HepG2 (cell line): ENCODE data around the gene USP9Y. TPM values are rescaled to one million over a fixed set of nuclear protein-coding genes. Genes with fewer than 3 reads are reported as not detected.

Source experiments
- ATAC-seq: fragments of 200-7000 bp; cut with Tn5 transposase; 3 replicates; pipeline ENCODE4 v1.9.1; 2020; ENCODE audit warnings: mild to moderate bottlenecking, moderate library complexity
- BruUV-seq: library from RNA; stranded (reverse); fragments of 400-500 nt; replicated peaks from 2 replicates; lab custom pipeline; 2021; lab: Mats Ljungman, UMichigan
- CTCF ChIA-PET: fragments of 300-600 bp; formaldehyde crosslinking; extraction: SDS; loops from one replicate; lab custom pipeline; 2021; ENCODE audit warnings: low total read pairs, inconsistent platforms, low intra/inter-chr PET ratio; lab: Yijun Ruan, JAX
- POLR2A ChIA-PET: fragments of 350-600 bp; sonication (Branson Sonifier 250); formaldehyde crosslinking; loops from one replicate; lab custom pipeline; 2020; ENCODE audit warnings: antibody characterized with exemption, inconsistent platforms; lab: Yijun Ruan, JAX
- DNase-seq: peaks from one replicate; pipeline ENCODE4 v3.0.0-alpha.2; 2015; ENCODE audit warnings: low spot score
- FAIRE-seq: peaks from 3 replicates; lab custom pipeline; 2011; peaks lifted over from hg19 to GRCh38; lab: Jason Lieb, UNC
- H2AFZ ChIP-seq: one replicate; pipeline ENCODE4 v1.6.1; 2011; ENCODE audit warnings: low read length, inconsistent platforms
- H3K27ac ChIP-seq: fragments of 300-600 bp; 3 replicates; pipeline ENCODE4 v1.8.0; 2011; ENCODE audit warnings: mixed run types, mild to moderate bottlenecking, mixed read lengths, low read length, inconsistent platforms; ENCODE audit not compliant: insufficient read depth; ENCODE audit errors: extremely low read length
- H3K27me3 ChIP-seq, 2 experiments: fragments of 200-600 bp in 1 of 2; 2 replicates in 1 of 2; 3 replicates in 1 of 2; pipeline versions ENCODE4 v1.6.0 to v1.8.0; 2011; ENCODE audit warnings: low read length in 2 of 2, mild to moderate bottlenecking in 2 of 2, moderate library complexity in 2 of 2, inconsistent platforms in 1 of 2; ENCODE audit not compliant: insufficient read depth in 2 of 2, control insufficient read depth in 1 of 2
- H3K36me3 ChIP-seq, 2 experiments: fragments of 200-600 bp in 1 of 2; replicated peaks in 1 of 2; 2 replicates in 1 of 2; 3 replicates in 1 of 2; pipeline versions ENCODE4 v1.5.1 to v1.8.0; 2011; ENCODE audit warnings: low read length in 2 of 2, inconsistent platforms in 1 of 2; ENCODE audit not compliant: insufficient read depth in 2 of 2, control insufficient read depth in 1 of 2
- H3K4me1 ChIP-seq: 2 replicates; pipeline ENCODE4 v1.5.1; 2012; ENCODE audit warnings: low read length, inconsistent platforms; ENCODE audit not compliant: insufficient read depth
- H3K4me2 ChIP-seq: 2 replicates; pipeline ENCODE4 v1.6.0; 2011; ENCODE audit warnings: low read depth, low read length, inconsistent platforms
- H3K4me3 ChIP-seq, 3 experiments: fragments of 200-600 bp in 1 of 3; sonication (generic), shearing (Covaris generic) in 1 of 3; replicated peaks in 1 of 3; 2 replicates each; pipeline ENCODE4 v1.5.1; 2011 to 2016; ENCODE audit warnings: low read length in 3 of 3, inconsistent platforms in 2 of 3, low read depth in 2 of 3, mild to moderate bottlenecking in 2 of 3, control low read depth in 1 of 3, mixed read lengths in 1 of 3; ENCODE audit not compliant: insufficient read depth in 1 of 3
- H3K79me2 ChIP-seq: one replicate; pipeline ENCODE4 v1.6.1; 2011; ENCODE audit warnings: low read length, inconsistent platforms; ENCODE audit not compliant: insufficient read depth
- H3K9ac ChIP-seq: 2 replicates; pipeline ENCODE4 v1.6.0; 2011; ENCODE audit warnings: mild to moderate bottlenecking, low read depth, low read length, inconsistent platforms; ENCODE audit not compliant: insufficient read depth
- H3K9me3 ChIP-seq: 2 replicates; pipeline ENCODE4 v1.5.1; 2012; ENCODE audit warnings: mild to moderate bottlenecking, low read length
- H4K20me1 ChIP-seq: 2 replicates; pipeline ENCODE4 v1.6.0; 2011; ENCODE audit warnings: inconsistent platforms, mild to moderate bottlenecking, low read length, moderate library complexity; ENCODE audit not compliant: insufficient read depth
- ATAD3A ChIP-seq: sonication (generic); formaldehyde crosslinking; IDR thresholded peaks from 2 replicates; pipeline ENCODE4 v1.4.0; 2020; ENCODE audit warnings: missing genetic modification reagents
- ATF1 ChIP-seq: IDR thresholded peaks from 2 replicates; pipeline ENCODE4 v1.6.1; 2016; ENCODE audit warnings: mild to moderate bottlenecking, control low read depth
- BRD4 ChIP-seq: sonication (generic); formaldehyde crosslinking; IDR thresholded peaks from 2 replicates; pipeline ENCODE4 v1.4.0; 2020; ENCODE audit warnings: missing genetic modification reagents
- BRF2 ChIP-seq: sonication (generic); formaldehyde crosslinking; IDR thresholded peaks from 2 replicates; pipeline ENCODE4 v1.8.1; 2022; ENCODE audit warnings: mild to moderate bottlenecking, missing genetic modification reagents
- CHD2 ChIP-seq: IDR thresholded peaks from 2 replicates; pipeline ENCODE4 v1.6.1; 2011; ENCODE audit warnings: low read depth, low read length, improper control_type of control experiment
- LBX2 ChIP-seq: sonication (generic); formaldehyde crosslinking; IDR thresholded peaks from 2 replicates; pipeline ENCODE4 v1.5.0; 2020; ENCODE audit warnings: missing genetic modification reagents, mild to moderate bottlenecking, borderline replicate concordance
- MZF1 ChIP-seq: sonication (generic); formaldehyde crosslinking; IDR thresholded peaks from 2 replicates; pipeline ENCODE4 v1.8.1; 2023; ENCODE audit warnings: mild to moderate bottlenecking, missing genetic modification reagents, borderline replicate concordance
- RXRA ChIP-seq: sonication (generic); formaldehyde crosslinking; IDR thresholded peaks from 2 replicates; pipeline ENCODE4 v1.5.1; 2020; ENCODE audit warnings: missing genetic modification reagents
- TCF12 ChIP-seq, 2 experiments: fragments of 450-650 bp in 1 of 2; sonication (generic) in 1 of 2; formaldehyde crosslinking in 1 of 2; IDR thresholded peaks; 2 replicates each; pipeline versions ENCODE4 v1.6.1 to v1.8.0; 2017 to 2022; ENCODE audit warnings: antibody characterized with exemption in 1 of 2, mild to moderate bottlenecking in 1 of 2, missing genetic modification reagents in 1 of 2, moderate library complexity in 1 of 2
- ZNF232 ChIP-seq: sonication (generic); formaldehyde crosslinking; IDR thresholded peaks from 2 replicates; pipeline ENCODE4 v1.4.0; 2020; ENCODE audit warnings: missing genetic modification reagents, borderline replicate concordance
- ZNF354B ChIP-seq: sonication (generic); formaldehyde crosslinking; IDR thresholded peaks from 2 replicates; pipeline ENCODE4 v1.8.0; 2022; ENCODE audit warnings: mild to moderate bottlenecking, missing genetic modification reagents
- ZNF430 ChIP-seq: sonication (generic); formaldehyde crosslinking; IDR thresholded peaks from 2 replicates; pipeline ENCODE4 v1.9.0; 2021; ENCODE audit warnings: mild to moderate bottlenecking, missing genetic modification reagents
- ZNF446 ChIP-seq: sonication (generic); formaldehyde crosslinking; IDR thresholded peaks from 2 replicates; pipeline ENCODE4 v1.5.0; 2020; ENCODE audit warnings: mild to moderate bottlenecking, missing genetic modification reagents
- ZNF513 ChIP-seq: sonication (generic); formaldehyde crosslinking; conservative IDR thresholded peaks from 2 replicates; pipeline ENCODE4 v1.5.0; 2020; ENCODE audit warnings: missing genetic modification reagents
- ZNF546 ChIP-seq: sonication (generic); formaldehyde crosslinking; conservative IDR thresholded peaks from 2 replicates; pipeline ENCODE4 v1.8.1; 2023; ENCODE audit warnings: mild to moderate bottlenecking, missing genetic modification reagents
- ZNF724P ChIP-seq: sonication (generic); formaldehyde crosslinking; IDR thresholded peaks from 2 replicates; pipeline ENCODE4 v1.8.0; 2022; ENCODE audit warnings: missing genetic modification reagents, borderline replicate concordance
- WGBS: methylation state at CpG from one replicate; pipeline ENCODE4 v1.1.6; 2017; ENCODE audit warnings: low lambda C conversion rate; 5-methylcytosine and 5-hydroxymethylcytosine counted together
- in situ Hi-C: cut with HindIII; loops from 2 replicates; pipeline ENCODE4 v1.10.0; 2017; ENCODE audit warnings: low pct_unique_long_range_greater_than_20kb; ENCODE audit not compliant: extremely low pct_ligation_motif_present
- intact Hi-C: fragments of 100-400 bp; cut with micrococcal nuclease; formaldehyde crosslinking; loops from one replicate; pipeline ENCODE4 v1.10.0; 2022; ENCODE audit not compliant: unreplicated experiment
- polyA plus RNA-seq, 8 experiments: library from polyadenylated mRNA; depleted of rRNA in 3 of 8; stranded (reverse) in 7 of 8; unstranded in 1 of 8; fragments of >200 nt; fragmentation: Illumina TruSeq in 4 of 8; extraction: Trizol in 4 of 8; gene quantifications; 2 replicates each; pipeline versions ENCODE4 v1.2.1 to v1.2.3, GENCODE V29; 2011 to 2016; ENCODE audit warnings: low read depth in 4 of 8, missing spikeins in 1 of 8, mixed read lengths in 1 of 8; ENCODE audit not compliant: insufficient read depth in 1 of 8
- total RNA-seq, 5 experiments: library from RNA; depleted of rRNA; stranded (reverse); fragments of >200 nt; fragmentation: Illumina TruSeq; extraction: Trizol; gene quantifications; 2 replicates each; pipeline ENCODE4 v1.2.3, GENCODE V29; 2016; ENCODE audit warnings: low read depth in 1 of 5
- TF ChIP-seq, protein P1 (sequence below): sonication (generic); formaldehyde crosslinking; IDR thresholded peaks from 2 replicates; pipeline ENCODE4 v1.4.0; 2020; ENCODE audit warnings: missing genetic modification reagents

Gene USP9Y
- total and polyA plus RNA-seq, 2 of the 13 experiments (the other 11 are each of a cell fraction or from before 2014, with no cell fraction given): 14.6 to 41.9 TPM

DNA sequence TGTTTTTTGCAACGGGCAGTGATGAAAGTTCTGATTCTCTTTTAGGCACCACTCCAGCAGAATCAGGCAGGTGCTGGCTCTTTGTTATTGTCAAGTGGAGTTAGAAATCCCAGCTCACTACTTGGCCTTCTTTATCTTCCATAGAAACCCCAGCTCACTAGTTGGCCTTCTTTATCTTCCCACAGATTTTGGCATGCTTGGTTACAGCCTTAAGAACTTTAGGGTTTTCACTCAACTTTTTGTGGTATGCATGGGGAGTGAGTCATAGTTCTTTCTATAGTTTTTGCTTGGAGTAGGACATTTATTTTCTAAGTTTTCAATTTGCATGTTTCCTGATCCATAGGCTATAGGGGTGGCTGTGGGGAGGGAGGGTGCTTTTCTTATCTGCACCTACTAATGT, 55.0 kb downstream of the USP9Y start (continued):
- TF ChIP-seq ZNF513 (no peak), ZNF354B (CRISPR knock-in tag) (no peak), ZNF546 (CRISPR knock-in tag) (no peak)

DNA sequence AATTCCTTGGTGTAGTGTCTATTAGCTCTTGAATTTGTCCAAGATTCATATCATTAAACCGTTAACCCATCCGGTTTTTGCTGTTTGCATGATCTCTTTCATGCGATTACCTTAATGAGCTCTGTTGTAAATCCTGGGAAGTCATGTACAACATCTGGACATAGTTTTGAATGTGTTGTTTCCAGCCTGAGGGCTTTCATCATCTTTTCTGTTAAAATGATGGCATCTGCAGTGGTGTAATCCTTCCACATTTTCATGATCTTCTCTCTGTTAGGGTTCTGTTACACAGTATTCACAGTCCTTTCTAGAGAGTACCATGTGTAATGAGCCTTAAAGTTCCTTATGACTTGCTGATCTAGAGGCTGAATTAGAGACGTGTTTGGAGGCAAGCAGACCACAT, 64.9 kb downstream of the USP9Y start:
- BruUV-seq: no TSS peak
- Histone ChIP-seq H3K9ac (no peak overlapping the region), H3K4me3 (no peak overlapping the region), H3K4me2 (no peak overlapping the region), H3K27me3 (no peaks in the 10 kb centered on the region), H3K27ac (no peak overlapping the region), H3K36me3 (peaks cover 0 to 2% of the 10 kb centered on the region in 2 experiments; a peak in 1 of 5 replicates), H3K79me2 (no peaks in the 10 kb centered on the region), H2AFZ (no peak overlapping the region), H3K9me3 (no peaks in the 10 kb centered on the region), H3K4me1 (no peaks in the 10 kb centered on the region), H4K20me1 (no peaks in the 10 kb centered on the region)
- intact Hi-C loops (no loop called here), in situ Hi-C loops (no loop called here)
- ATAC-seq (no peak), FAIRE-seq (no peak), DNase-seq (no peak)
- 100% methylated on average over 4 of the region's 4 CpGs for WGBS
- ChIA-PET POLR2A (no interaction called here), CTCF (no interaction called here)
- no peak for TF ChIP-seq MZF1
- no peak for TF ChIP-seq ZNF430 (CRISPR knock-in tag)
- TF ChIP-seq ZNF724P (CRISPR knock-in tag): no peak
- no peak for TF ChIP-seq ZNF446
- TF ChIP-seq TCF12 (IDR thresholded peaks at IDR 0.05): no peak
- TF ChIP-seq TCF12 (CRISPR knock-in tag; IDR thresholded peaks at IDR 0.05): no peak
- TF ChIP-seq ATAD3A (CRISPR knock-in tag): no peak
- TF ChIP-seq ZNF232: no peak
- TF ChIP-seq, protein P1, sequence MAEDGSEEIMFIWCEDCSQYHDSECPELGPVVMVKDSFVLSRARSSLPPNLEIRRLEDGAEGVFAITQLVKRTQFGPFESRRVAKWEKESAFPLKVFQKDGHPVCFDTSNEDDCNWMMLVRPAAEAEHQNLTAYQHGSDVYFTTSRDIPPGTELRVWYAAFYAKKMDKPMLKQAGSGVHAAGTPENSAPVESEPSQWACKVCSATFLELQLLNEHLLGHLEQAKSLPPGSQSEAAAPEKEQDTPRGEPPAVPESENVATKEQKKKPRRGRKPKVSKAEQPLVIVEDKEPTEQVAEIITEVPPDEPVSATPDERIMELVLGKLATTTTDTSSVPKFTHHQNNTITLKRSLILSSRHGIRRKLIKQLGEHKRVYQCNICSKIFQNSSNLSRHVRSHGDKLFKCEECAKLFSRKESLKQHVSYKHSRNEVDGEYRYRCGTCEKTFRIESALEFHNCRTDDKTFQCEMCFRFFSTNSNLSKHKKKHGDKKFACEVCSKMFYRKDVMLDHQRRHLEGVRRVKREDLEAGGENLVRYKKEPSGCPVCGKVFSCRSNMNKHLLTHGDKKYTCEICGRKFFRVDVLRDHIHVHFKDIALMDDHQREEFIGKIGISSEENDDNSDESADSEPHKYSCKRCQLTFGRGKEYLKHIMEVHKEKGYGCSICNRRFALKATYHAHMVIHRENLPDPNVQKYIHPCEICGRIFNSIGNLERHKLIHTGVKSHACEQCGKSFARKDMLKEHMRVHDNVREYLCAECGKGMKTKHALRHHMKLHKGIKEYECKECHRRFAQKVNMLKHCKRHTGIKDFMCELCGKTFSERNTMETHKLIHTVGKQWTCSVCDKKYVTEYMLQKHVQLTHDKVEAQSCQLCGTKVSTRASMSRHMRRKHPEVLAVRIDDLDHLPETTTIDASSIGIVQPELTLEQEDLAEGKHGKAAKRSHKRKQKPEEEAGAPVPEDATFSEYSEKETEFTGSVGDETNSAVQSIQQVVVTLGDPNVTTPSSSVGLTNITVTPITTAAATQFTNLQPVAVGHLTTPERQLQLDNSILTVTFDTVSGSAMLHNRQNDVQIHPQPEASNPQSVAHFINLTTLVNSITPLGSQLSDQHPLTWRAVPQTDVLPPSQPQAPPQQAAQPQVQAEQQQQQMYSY: no peak
- TF ChIP-seq CHD2: no peak
- no peak for TF ChIP-seq BRD4 (CRISPR knock-in tag)
- TF ChIP-seq LBX2: no peak
- no peak for TF ChIP-seq ATF1 (CRISPR knock-in tag)
- TF ChIP-seq RXRA (CRISPR knock-in tag): no peak
- TF ChIP-seq BRF2 (CRISPR knock-in tag): no peak
